Mesenteric fat pad (tissue), 1 donor: ENCODE measurements around the gene COMTD1. TPM values are rescaled to one million over a fixed set of nuclear protein-coding genes. Genes with fewer than 3 reads are reported as not detected.

Experiments used
- DNase-seq: peaks from one replicate; pipeline ENCODE4 v3.0.0-alpha.2; 2020; ENCODE audit warnings: low spot score
- long read RNA-seq: library from polyadenylated mRNA; unstranded; transcript quantifications from one replicate; pipeline ENCODE4 v2.0.0, GENCODE V29; 2020
- total RNA-seq: library from RNA; stranded (reverse); fragmentation: NEBNext Ultra II Directional; extraction: Animal tissue kit (Norgen Biotek cat#: 25700); gene quantifications from one replicate; pipeline ENCODE4 v1.2.1, GENCODE V29; 2021
- donor health status: DM: yes; HTN: yes; CAD: no.

The COMTD1 gene
- 19.6 TPM for total RNA-seq
- long read RNA-seq, transcript COMTD1-201 (7 exons, 976 nt) = major isoform, 22 of 31 reads
- long read RNA-seq, partial matches to known transcripts = 4 of 31 reads
- long read RNA-seq, other reads (novel, unspliced or antisense) = 5 of 31 reads

- peak; percentile 98 for DNase-seq
Measured at GRCh38 chr10:75235375-75236177, at the start of gene COMTD1. TSS of gene COMTD1 (minus strand) at chr10:75235957. CDS start at chr10:75235928, 29 bp downstream.

DNA sequence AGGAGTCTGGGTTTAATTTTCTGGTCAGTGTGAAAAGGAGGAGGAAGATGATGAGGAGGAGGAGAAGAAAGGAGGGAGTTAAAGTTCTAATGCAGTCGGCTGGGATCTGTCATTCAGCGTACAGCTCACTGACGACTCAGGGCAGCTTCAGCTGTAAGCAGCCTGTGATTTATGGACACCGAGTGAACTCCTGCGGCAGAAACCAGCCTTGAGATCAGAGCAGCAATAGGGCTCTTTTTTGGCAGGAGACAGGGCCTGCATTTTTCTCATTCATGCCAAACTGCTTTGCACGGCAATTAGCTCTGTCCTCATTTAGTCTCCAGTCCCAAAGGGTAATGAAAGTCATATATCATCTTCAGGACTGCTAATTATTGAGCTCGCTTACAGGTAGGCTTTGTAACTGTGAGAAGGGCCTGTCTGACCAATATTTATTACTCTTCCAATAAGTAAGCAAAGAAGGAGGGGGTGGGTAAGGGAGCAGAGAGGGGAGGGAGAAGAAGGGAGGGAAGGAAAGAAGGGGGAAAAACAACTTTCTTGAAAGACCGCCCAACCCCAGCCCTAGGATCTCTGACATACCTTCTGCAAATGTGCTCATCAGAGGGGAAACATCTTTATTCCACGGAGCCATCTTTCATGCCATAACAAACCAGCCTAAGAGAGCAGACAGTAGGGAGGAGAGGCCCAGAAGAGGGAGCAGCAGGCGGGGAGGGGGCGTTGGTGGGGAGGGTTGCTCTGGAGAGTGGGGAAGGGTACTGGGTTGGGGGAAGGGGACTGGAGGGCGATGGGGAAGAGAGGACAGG, 48.1 kb upstream of the COMTD1 start:
- DNase-seq = no peak

- DNase-seq = no peak
Measured at GRCh38 chr10:75283078-75283670, 47.4 kb upstream of the COMTD1 start.

DNA sequence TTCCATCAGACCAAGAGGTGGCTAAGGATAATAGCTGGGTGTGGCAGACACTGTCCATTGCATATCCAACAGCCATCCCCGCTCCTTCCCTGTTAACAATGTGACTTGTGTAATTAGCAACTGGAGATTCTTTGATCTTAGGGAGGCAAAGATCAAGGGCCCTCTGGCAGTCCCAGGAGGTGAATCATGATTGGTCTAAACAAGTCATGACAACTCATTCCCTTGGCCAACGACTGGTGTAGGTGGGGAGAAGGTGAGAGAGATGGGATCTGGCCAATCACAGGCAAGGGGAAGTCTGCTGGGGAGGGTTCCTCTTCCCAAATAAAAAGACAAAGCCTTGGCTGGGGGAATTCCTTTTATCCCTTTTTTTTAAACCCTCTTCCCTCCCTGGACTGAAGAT, 46.2 kb upstream of the COMTD1 start:
- DNase-seq = no peak

DNA sequence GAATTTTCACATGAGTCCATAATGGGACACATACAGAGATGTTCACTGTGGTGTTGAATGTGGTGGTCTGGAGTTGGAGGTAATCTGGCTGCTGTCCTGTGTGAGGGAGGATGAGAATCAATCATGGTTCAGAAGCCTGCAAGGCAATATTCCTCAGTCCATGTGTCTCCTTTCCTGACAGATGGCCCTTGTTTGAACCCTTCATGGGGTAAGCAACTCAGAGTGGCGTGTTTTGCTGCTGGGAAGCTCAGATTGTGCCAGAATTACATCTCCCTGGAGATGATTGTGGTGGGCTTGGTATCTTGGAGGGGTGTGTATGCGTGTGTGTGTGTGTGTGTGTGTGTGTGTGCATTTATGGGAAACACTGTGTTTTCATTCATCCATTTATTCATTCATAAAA, 44.5 kb upstream of the COMTD1 start:
- no peak for DNase-seq

GRCh38 chr10:75276069-75276872, 40.5 kb upstream of the COMTD1 start:
- no peak for DNase-seq

- DNase-seq = no peak
Measured at GRCh38 chr10:75272896-75273295, 37.1 kb upstream of the COMTD1 start.

DNA sequence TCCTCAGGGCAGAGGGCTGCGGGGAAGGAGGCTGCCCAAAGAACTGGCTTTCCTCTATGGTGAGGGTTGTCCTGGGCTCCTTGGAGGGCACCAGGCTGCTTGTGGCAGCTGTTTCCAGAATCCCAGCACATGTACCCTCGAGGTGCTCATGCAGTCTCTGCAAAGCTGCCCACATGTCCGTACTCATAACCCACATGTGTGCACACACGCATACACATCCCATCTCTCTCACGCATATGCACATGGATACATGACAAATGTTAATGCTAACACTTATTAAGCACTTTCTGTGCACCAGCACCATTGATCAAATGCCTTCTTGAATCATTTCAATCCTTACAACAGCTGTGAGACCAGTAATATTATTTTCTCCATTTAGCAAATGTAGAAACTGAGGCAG, 36.3 kb upstream of the COMTD1 start:
- DNase-seq = no peak

- DNase-seq = no peak
Measured at GRCh38 chr10:75269605-75270004, 33.8 kb upstream of the COMTD1 start.

DNA sequence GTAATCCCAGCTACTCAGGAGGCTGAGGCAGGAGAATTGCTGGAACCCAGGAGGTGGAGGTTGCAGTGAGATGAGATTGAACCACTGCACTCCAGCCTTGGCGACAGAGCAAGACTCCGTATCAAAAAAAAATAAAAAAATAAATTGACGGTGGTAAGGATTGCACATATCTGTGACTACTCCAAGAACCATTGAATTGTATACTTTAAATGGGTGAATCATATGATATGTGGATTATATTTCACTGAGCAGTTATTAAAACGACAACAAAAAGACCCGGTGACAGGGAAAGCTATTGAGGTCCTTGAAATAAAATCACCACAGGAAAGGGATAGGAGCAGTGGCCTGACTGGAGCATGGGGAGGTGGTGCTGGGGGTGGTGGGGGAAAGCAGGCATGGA, 31.2 kb upstream of the COMTD1 start:
- no peak for DNase-seq

- no peak for DNase-seq
Measured at GRCh38 chr10:75265856-75266255, 30.1 kb upstream of the COMTD1 start.

DNA sequence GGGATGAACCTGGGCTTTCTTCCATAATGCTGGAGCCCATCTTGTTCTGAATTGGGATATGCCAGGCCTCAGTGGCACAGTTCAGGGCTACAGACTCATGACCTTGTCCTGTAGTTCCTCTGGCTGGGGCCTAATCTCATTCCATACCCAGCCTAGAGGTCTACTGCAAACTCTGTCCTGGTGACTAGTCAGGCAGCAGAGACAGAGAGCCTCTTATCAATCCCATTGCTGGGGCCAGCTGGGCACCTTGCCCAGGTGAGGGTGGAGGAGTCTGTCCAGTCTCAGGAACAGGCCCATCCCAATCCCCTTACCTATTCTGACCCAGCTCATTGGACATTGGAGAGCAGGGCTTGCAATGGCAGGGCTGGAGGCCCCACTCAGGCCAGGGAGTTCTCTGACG, 28.0 kb upstream of the COMTD1 start:
- DNase-seq = no peak

DNA sequence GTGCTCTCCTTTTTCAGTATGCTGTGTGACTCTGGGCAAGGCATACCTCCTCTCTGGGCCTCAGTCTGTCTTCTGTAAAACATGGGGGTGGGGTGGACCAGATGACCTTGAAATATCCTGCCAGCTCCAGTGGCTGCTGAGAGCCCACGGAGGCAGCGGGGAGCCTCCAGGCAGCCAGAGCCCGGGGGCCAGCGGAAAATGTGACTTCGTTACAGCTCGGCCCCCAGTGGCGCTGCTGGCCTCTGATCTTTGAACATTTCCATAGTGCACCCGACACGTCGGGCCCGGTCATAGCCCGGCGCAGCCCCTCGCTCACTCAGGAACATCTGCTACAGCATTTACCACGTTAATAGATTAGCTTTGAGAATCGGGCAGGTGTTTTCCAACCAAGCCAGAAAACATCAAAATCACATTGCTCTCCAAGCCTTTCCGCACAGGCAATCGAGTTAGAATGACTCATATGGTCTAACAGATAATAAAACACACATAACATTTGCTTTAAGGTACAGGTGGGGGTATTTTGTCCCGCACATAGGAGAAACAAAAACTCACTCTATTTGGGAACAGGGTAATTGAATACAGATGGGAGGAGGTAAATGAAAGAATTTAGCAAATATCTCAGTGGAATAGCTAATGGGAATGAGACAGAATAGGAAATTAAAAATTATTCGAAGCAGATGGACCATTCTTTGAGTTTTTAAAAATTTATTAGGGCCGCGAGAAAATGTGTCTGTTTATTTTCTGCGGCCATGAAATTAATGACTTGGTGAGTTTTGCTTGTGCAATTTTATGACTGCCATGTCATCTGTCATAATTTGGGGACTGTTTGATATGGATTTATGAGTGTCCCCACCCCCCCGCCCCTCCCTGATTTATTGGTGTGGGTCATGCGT, 26.3 kb upstream of the COMTD1 start:
- no peak for DNase-seq

DNA sequence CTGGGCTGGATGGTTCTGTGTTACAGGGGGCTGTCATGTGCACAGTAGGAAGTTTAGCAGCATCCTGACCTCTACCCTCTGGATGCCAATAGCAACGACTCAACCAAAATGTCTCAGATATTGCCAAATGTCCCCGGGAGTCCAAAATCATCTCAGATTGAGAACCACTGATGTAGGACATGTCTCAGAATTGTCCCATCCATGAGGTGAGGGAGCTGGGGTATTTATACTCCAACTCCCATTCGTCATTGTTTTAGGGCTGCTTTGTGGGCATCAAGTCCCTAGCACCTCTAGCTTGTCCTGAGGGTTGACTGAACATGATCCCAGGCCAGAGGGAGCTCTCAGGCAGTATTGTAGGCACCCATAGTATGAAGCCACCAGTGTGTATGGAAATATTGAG, 25.2 kb upstream of the COMTD1 start:
- DNase-seq = no peak

DNA sequence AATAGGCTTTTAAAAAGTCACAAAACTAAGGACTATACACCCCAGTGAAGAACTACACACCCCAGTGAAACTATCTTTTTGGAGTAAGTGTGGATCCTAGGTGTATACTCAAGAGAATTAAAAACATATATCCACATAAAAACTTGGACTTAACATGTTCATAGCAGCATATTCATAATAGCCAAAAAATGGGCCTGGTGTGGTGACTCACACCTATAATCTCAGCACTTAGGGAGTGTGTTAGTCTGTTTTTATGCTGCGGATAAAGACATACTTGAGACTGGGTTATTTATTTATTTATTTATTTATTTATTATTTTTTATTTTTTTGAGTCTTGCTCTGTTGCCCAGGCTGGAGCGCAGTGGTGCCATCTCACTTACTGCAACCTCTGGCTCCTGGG, 19.0 kb upstream of the COMTD1 start:
- no peak for DNase-seq

DNA sequence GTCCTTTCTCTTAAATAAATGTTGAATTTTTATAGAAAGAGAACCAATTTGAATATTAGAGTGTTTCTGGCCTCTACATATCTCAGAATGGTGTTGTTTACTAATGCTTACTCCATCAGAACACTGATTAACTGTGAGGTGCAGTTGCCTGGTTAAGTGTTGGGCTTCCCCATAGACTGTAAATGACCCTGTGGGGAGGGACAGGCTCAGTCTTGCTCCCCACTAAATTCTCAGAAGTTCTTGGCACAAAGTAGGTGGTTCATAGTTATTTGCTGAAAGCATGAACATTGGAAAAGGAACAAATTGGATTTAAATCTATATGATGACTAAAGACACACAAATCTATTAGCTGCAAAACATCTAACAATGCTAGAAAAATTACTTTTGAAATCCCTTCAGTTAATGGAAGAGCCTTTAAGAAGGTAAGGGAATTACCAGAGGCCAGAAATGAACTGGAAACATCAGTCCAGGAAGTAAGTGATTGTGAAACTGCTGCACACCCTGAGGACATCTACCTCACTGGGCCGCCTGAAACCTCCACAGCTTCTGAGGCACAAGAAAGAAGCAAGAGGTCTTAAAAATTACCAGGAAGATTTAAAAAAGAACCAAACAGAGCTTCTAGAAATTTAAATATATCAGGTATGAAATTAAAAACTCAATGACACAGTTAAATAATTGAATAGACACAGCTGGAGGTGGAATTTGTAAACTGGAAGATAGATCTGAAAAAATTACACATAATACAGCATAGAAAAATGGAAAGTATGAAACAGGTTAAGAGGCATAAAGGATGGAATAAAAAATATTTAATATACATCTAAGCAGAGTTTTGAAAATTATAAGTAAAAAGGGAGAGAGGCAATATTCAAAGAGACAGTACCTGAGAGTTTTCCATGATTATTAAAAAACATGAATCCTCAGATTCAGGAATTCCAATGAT, 17.8 kb upstream of the COMTD1 start:
- no peak for DNase-seq

GRCh38 chr10:75250934-75251333, 15.2 kb upstream of the COMTD1 start:
- no peak for DNase-seq

GRCh38 chr10:75247797-75248196, 12.0 kb upstream of the COMTD1 start:
- DNase-seq = no peak

GRCh38 chr10:75246506-75246905, 10.7 kb upstream of the COMTD1 start:
- no peak for DNase-seq
